ENCODE measurements around the gene WIZ.
"Not testable (repeated sequence)": the region's sequence is repeated elsewhere in the genome, so short reads cannot be mapped to it uniquely, and the experiment has no call there.

WIZ gene

GRCh38 chr19:15449620-15450527 is at the start of gene WIZ:
Gene WIZ, minus strand, starts transcription at chr19:15449956. Its CDS starts 1,649 bp downstream, at chr19:15448307.
- peak; percentile 85 for DNase-seq (ENCODE audit: low spot score)

GRCh38 chr19:15498910-15499309 is 49.2 kb upstream of the WIZ start:
- DNase-seq (ENCODE audit: low spot score) = no peak

GRCh38 chr19:15498156-15498858 is 48.6 kb upstream of the WIZ start:
- no peak for DNase-seq (ENCODE audit: low spot score)

- DNase-seq (ENCODE audit: low spot score) = no peak
Observed at GRCh38 chr19:15495151-15495550, 45.4 kb upstream of the WIZ start.

- DNase-seq (ENCODE audit: low spot score) = no peak
Observed at GRCh38 chr19:15488489-15489226, 38.9 kb upstream of the WIZ start.

GRCh38 chr19:15487038-15487437 is 37.3 kb upstream of the WIZ start:
- DNase-seq (ENCODE audit: low spot score) = no peak

- not testable (repeated sequence) for DNase-seq (ENCODE audit: low spot score)
Observed at GRCh38 chr19:15485768-15486167, 36.0 kb upstream of the WIZ start.

- not testable (repeated sequence) for DNase-seq (ENCODE audit: low spot score)
Observed at GRCh38 chr19:15480996-15481395, 31.2 kb upstream of the WIZ start.

GRCh38 chr19:15479391-15480345 is 29.9 kb upstream of the WIZ start, which contains the start of gene PGLYRP2:
Gene PGLYRP2, minus strand, starts transcription at chr19:15479501. Its CDS starts 130 bp downstream, at chr19:15479371.
- no peak for DNase-seq (ENCODE audit: low spot score)

- DNase-seq (ENCODE audit: low spot score) = no peak
Observed at GRCh38 chr19:15476325-15476724, 26.6 kb upstream of the WIZ start.

- no peak for DNase-seq (ENCODE audit: low spot score)
Observed at GRCh38 chr19:15475611-15476010, 25.9 kb upstream of the WIZ start.

- no peak for DNase-seq (ENCODE audit: low spot score)
Observed at GRCh38 chr19:15475169-15475568, 25.4 kb upstream of the WIZ start.

GRCh38 chr19:15473821-15474220 is 24.1 kb upstream of the WIZ start:
- peak; percentile 27 for DNase-seq (ENCODE audit: low spot score)

- no peak for DNase-seq (ENCODE audit: low spot score)
Observed at GRCh38 chr19:15471639-15472101, 21.9 kb upstream of the WIZ start.

- no peak for DNase-seq (ENCODE audit: low spot score)
Observed at GRCh38 chr19:15469513-15470297, 19.9 kb upstream of the WIZ start.

GRCh38 chr19:15468675-15469512 is 19.1 kb upstream of the WIZ start:
- DNase-seq (ENCODE audit: low spot score) = no peak

GRCh38 chr19:15467734-15468214 is 18.0 kb upstream of the WIZ start:
- DNase-seq (ENCODE audit: low spot score) = no peak

- DNase-seq (ENCODE audit: low spot score) = peak; percentile 88
Observed at GRCh38 chr19:15466851-15467733, 17.3 kb upstream of the WIZ start.

Data from CD4-positive, alpha-beta T cell treated with Interleukin-2 at 100 ng/mL for 4 hours (primary cell).